ENCODE data around the gene MINDY1. TPM values are rescaled to one million over a fixed set of nuclear protein-coding genes. Genes with fewer than 3 reads are reported as not detected.
A peak's percentile ranks its signal among the peaks of the same experiment; 100 is the strongest.

MINDY1 gene
- total RNA-seq, 1 donor from 2014 or later: 19.2 TPM

DNA sequence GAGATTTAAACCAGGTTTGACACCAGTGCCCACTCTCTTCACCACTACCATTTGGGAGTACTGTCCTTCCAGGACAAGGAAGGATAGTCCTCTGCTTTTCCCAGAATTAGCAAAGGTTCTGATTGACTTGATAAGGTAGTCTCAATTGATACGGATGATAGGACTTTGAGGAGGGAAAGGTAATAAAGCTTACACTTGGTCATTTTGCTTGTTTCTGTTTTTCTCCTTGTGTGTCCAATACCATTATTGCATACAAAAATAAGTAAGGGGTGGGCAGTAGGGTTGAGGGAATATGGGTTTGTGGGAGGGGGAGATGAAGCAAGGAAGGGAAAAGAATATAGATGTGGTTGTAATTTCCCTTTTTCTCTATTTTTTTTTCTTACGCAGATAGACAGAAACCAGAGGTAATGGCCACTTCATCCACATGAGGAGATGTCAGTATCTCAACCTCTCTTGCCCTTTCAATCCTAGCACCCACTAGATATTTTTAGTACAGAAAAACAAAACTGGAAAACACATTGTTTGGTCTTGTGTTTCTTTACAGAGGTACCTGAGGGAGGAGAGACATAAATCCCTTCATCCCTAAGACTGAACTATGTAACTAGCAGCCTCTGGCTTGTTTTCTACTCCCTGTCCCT, 43.5 kb upstream of the MINDY1 start:
- Mint-ChIP-seq H3K4me3 (peak overlapping the region; percentile 97), H3K27me3 (ENCODE audit: low read depth) (no peaks in the 10 kb centered on the region), H3K36me3 (ENCODE audit: low read depth) (peaks cover 9% of the 10 kb centered on the region), H3K4me1 (peaks cover 30% of the 10 kb centered on the region), H3K9me3 (no peaks in the 10 kb centered on the region), H3K27ac (ENCODE audit: unreplicated experiment) (no peak overlapping the region)
- TF ChIP-seq CTCF (conservative IDR thresholded peaks at IDR 0.05): no peak
- DNase-seq (ENCODE audit: low read depth, low spot score): no peak

GRCh38 chr1:151049458-151049857, 42.8 kb upstream of the MINDY1 start:
- Mint-ChIP-seq H3K27ac (ENCODE audit: unreplicated experiment) (no peak overlapping the region), H3K36me3 (ENCODE audit: low read depth) (peaks cover 3% of the 10 kb centered on the region), H3K4me3 (peak overlapping the region; percentile 97), H3K9me3 (no peaks in the 10 kb centered on the region), H3K4me1 (peaks cover 30% of the 10 kb centered on the region), H3K27me3 (ENCODE audit: low read depth) (no peaks in the 10 kb centered on the region)
- DNase-seq (ENCODE audit: low read depth, low spot score): no peak
- TF ChIP-seq CTCF (conservative IDR thresholded peaks at IDR 0.05): no peak

DNA sequence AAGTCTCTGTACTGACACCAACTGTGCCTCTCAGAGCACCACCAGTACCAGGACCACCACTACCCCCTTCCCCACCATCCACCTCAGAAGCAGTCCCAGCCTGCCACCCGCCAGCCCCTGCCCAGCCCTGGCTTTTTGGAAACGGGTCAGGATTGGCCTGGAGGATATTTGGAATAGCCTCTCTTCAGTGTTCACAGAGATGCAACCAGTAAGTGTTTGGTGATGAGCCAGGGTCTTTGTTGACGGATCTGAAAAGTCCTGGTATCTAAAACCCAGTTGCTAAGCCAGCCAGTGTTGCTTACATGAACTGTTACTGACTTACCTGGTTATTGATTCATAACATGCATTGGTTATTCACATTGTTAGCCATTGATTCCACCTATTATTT, 41.9 kb upstream of the MINDY1 start:
- Mint-ChIP-seq H3K27ac (ENCODE audit: unreplicated experiment) (peak overlapping the region; percentile 6), H3K9me3 (no peaks in the 10 kb centered on the region), H3K36me3 (ENCODE audit: low read depth) (no peaks in the 10 kb centered on the region), H3K4me1 (peaks cover 30% of the 10 kb centered on the region), H3K27me3 (ENCODE audit: low read depth) (no peaks in the 10 kb centered on the region), H3K4me3 (peak overlapping the region; percentile 97)
- TF ChIP-seq CTCF (conservative IDR thresholded peaks at IDR 0.05): peak; percentile 8
- DNase-seq (ENCODE audit: low read depth, low spot score): no peak

GRCh38 chr1:151047925-151048644, 41.4 kb upstream of the MINDY1 start:
- DNase-seq (ENCODE audit: low read depth, low spot score): peak; percentile 64
- Mint-ChIP-seq H3K9me3 (no peaks in the 10 kb centered on the region), H3K27ac (ENCODE audit: unreplicated experiment) (peak overlapping the region; percentile 97), H3K27me3 (ENCODE audit: low read depth) (no peaks in the 10 kb centered on the region), H3K4me3 (peak overlapping the region; percentile 97), H3K36me3 (ENCODE audit: low read depth) (no peaks in the 10 kb centered on the region), H3K4me1 (peaks cover 30% of the 10 kb centered on the region)
- peak; percentile 67 for TF ChIP-seq CTCF (conservative IDR thresholded peaks at IDR 0.05)

GRCh38 chr1:151047591-151047924, 40.9 kb upstream of the MINDY1 start, which contains the start of gene C1orf56:
C1orf56 (plus strand) TSS chr1:151047751; CDS start chr1:151047848, 97 bp downstream.
- Mint-ChIP-seq H3K36me3 (ENCODE audit: low read depth) (no peaks in the 10 kb centered on the region), H3K4me1 (peaks cover 30% of the 10 kb centered on the region), H3K27ac (ENCODE audit: unreplicated experiment) (peak within 1 kb of the TSS; percentile 97), H3K9me3 (no peaks in the 10 kb centered on the region), H3K4me3 (peak within 1 kb of the TSS; percentile 97), H3K27me3 (ENCODE audit: low read depth) (no peaks in the 10 kb centered on the region)
- DNase-seq (ENCODE audit: low read depth, low spot score): peak; percentile 61
- TF ChIP-seq CTCF (conservative IDR thresholded peaks at IDR 0.05): no peak
